Pancreas (tissue), 10 donors: ENCODE data around the gene S100A6. TPM values are rescaled to one million over a fixed set of nuclear protein-coding genes. Genes with fewer than 3 reads are reported as not detected.
A peak's percentile ranks its signal among the peaks of the same experiment; 100 is the strongest.

Source experiments
- ATAC-seq, 4 donors: fragments of 200-7000 bp; cut with Tn5 transposase; one replicate each; pipeline versions ENCODE4 v1.8.0 to v1.9.1; 2020; ENCODE audit warnings: mild to moderate bottlenecking in 4 of 4, moderate library complexity in 4 of 4
- DNase-seq, 6 donors: peaks; one replicate each; pipeline ENCODE4 v3.0.0-alpha.2; 2020
- FAIRE-seq: peaks from 2 replicates; lab custom pipeline; 2012; peaks lifted over from hg19 to GRCh38; lab: Jason Lieb, UNC
- H3K27ac ChIP-seq, 4 donors: fragments of 200-600 bp; sonication (generic); 1 replicate in 3 of 4; 2 replicates in 1 of 4; pipeline versions ENCODE4 v1.5.0 to v1.8.0; 2020
- H3K27me3 ChIP-seq, 4 donors: fragments of 200-600 bp; one replicate each; pipeline ENCODE4 v1.8.0; 2021
- H3K36me3 ChIP-seq, 3 donors: fragments of 200-600 bp; sonication (generic) in 1 of 3; one replicate each; pipeline versions ENCODE4 v1.5.0 to v1.8.0; 2020 to 2021
- H3K4me1 ChIP-seq, 3 donors: fragments of 200-600 bp; one replicate each; pipeline ENCODE4 v1.8.0; 2021
- H3K4me3 ChIP-seq, 4 donors: fragments of 200-600 bp; sonication (generic) in 2 of 4; one replicate each; pipeline versions ENCODE4 v1.5.0 to v1.8.0; 2020 to 2021
- H3K9me3 ChIP-seq, 4 donors: fragments of 200-600 bp; one replicate each; pipeline ENCODE4 v1.8.0; 2021
- CTCF ChIP-seq, 4 donors: fragments of 200-600 bp; sonication (generic) in 3 of 4; IDR thresholded peaks; one replicate each; pipeline versions ENCODE4 v1.5.0 to v1.8.0; 2021; ENCODE audit warnings: antibody characterized with exemption in 4 of 4
- WGBS, 2 donors: extraction: QIAGEN DNeasy Blood & Tissue Kit; methylation state at CpG; one replicate each; pipeline ENCODE4 v1.1.7; 2013; 5-methylcytosine and 5-hydroxymethylcytosine counted together
- intact Hi-C, 3 donors: fragments of 100-400 bp; cut with DNase I; formaldehyde crosslinking; loops; one replicate each; pipeline versions ENCODE4 v1.11.1 to v1.14.2; 2022
- polyA plus RNA-seq, 2 donors: library from polyadenylated mRNA; stranded (reverse); fragments of 200-250 nt; gene quantifications; one replicate each; pipeline ENCODE4 v1.2.3, GENCODE V29; 2013
- total RNA-seq, 6 donors: library from RNA; stranded (reverse); fragmentation: NEBNext Ultra II Directional in 4 of 6; extraction: Animal tissue kit (Norgen Biotek cat#: 25700) in 4 of 6; gene quantifications; one replicate each; pipeline versions ENCODE4 v1.2.1 to v1.2.4, GENCODE V29; 2021 to 2023
- donor health status: healthy with polysubstance abuse.
- donor health status: DM: no; HTN: no; CAD: no; lungs with moderate emphysema.
- donor health status: DM: no; HTN: no; CAD: no.
- donor health status: control.
- donor health status: control.
- donor health status: Bipolar disorder and iron deficiency.
- donor health status: DM: yes; HTN: yes; CAD: no.
- donor health status: DM: no; HTN: no; CAD: no.
- donor health status: DM: no; HTN: no; CAD: no.
- donor health status: DM: yes; HTN: yes; CAD: no.

S100A6 gene
- total and polyA plus RNA-seq, 8 donors = 21.4 to 495 (median 105) TPM

GRCh38 chr1:153545067-153546055, 9.6 kb upstream of the S100A6 start, which contains the start of gene S100A4:
TSS of gene S100A4 (minus strand) at chr1:153545806. CDS start at chr1:153544794, 1,012 bp downstream.
- Histone ChIP-seq H3K4me1 (peaks cover 0 to 20% (median 5%) of the 10 kb centered on the region in 3 donors), H3K27me3 (no peaks in the 10 kb centered on the region), H3K4me3 (peak within 1 kb of the TSS in 1 of 4 donors; percentile 25), H3K27ac (peak within 1 kb of the TSS; percentile 28 to 78 (median 44)), H3K36me3 (no peaks in the 10 kb centered on the region), H3K9me3 (no peaks in the 10 kb centered on the region)
- TF ChIP-seq CTCF (IDR thresholded peaks at IDR 0.05) = no peak
- intact Hi-C loops = no loop called here
- WGBS, 2 donors = 56 to 58% methylated on average over 19 of the region's 19 CpGs
- ATAC-seq (peak; percentile 91 to 95 (median 94)), FAIRE-seq (no peak), DNase-seq (peak; percentile 86 to 94 (median 94))

- H3K4me3 ChIP-seq = peak overlapping the region in 1 of 4 donors; percentile 25
- H3K27me3 ChIP-seq = no peaks in the 10 kb centered on the region
- H3K27ac ChIP-seq = peak overlapping the region; percentile 28 to 78 (median 44)
These were observed 8.8 kb upstream of the S100A6 start for GRCh38 chr1:153544453-153545066.

GRCh38 chr1:153543736-153544135, 7.9 kb upstream of the S100A6 start:
- Histone ChIP-seq H3K9me3 (no peaks in the 10 kb centered on the region), H3K27ac (no peak overlapping the region), H3K4me3 (no peak overlapping the region), H3K27me3 (no peaks in the 10 kb centered on the region), H3K36me3 (no peaks in the 10 kb centered on the region), H3K4me1 (peaks cover 0 to 13% (median 5%) of the 10 kb centered on the region in 3 donors)
- no peak for TF ChIP-seq CTCF (IDR thresholded peaks at IDR 0.05)
- WGBS, 2 donors = 77 to 89% methylated on average over 4 of the region's 4 CpGs
- FAIRE-seq (no peak), ATAC-seq (no peak), DNase-seq (peak in 1 of 6 donors; percentile 8)
- intact Hi-C loops = no loop called here

More at GRCh38 chr1:153544453-153545066, 8.8 kb upstream of the S100A6 start:
- 67 to 72% methylated on average over 10 of the region's 10 CpGs for WGBS, 2 donors
- no peak for TF ChIP-seq CTCF (IDR thresholded peaks at IDR 0.05)
- intact Hi-C loops = no loop called here
- H3K9me3 ChIP-seq = no peaks in the 10 kb centered on the region
- peaks cover 0 to 19% (median 5%) of the 10 kb centered on the region in 3 donors for H3K4me1 ChIP-seq
- DNase-seq (peak in 1 of 6 donors; percentile 46), FAIRE-seq (no peak), ATAC-seq (no peak)
- no peaks in the 10 kb centered on the region for H3K36me3 ChIP-seq

GRCh38 chr1:153542956-153543711, 7.3 kb upstream of the S100A6 start:
- H3K27me3 ChIP-seq = no peaks in the 10 kb centered on the region
- 69 to 74% methylated on average over 13 of the region's 13 CpGs for WGBS, 2 donors

More at GRCh38 chr1:153542956-153543711, 7.3 kb upstream of the S100A6 start:
- peak in 1 of 6 donors; percentile 21 for DNase-seq
- no peaks in the 10 kb centered on the region for H3K36me3 ChIP-seq
- ATAC-seq = no peak
- no peak overlapping the region for H3K4me3 ChIP-seq
- intact Hi-C loops = no loop called here
- H3K9me3 ChIP-seq = no peaks in the 10 kb centered on the region
- no peak for TF ChIP-seq CTCF (IDR thresholded peaks at IDR 0.05)
- no peak for FAIRE-seq
- H3K4me1 ChIP-seq = peaks cover 0 to 13% (median 5%) of the 10 kb centered on the region in 3 donors
- H3K27ac ChIP-seq = no peak overlapping the region
